ENCODE results near the gene STXBP5. TPM values are rescaled to one million over a fixed set of nuclear protein-coding genes. Genes with fewer than 3 reads are reported as not detected.

STXBP5 gene
- total and polyA plus RNA-seq, 2 of the 13 experiments (the other 11 are each of a cell fraction or from before 2014, with no cell fraction given): 8.8 to 19.4 TPM

- WGBS (ENCODE audit: low lambda C conversion rate): 97% methylated on average over 2 of the region's 2 CpGs
- no peak overlapping the region for H3K4me3 ChIP-seq (replicated peaks in 1 of 3; ENCODE audit: insufficient read depth in 1 of 3, low read depth in 2 of 3, low read length in 3 of 3)
- H4K20me1 ChIP-seq (ENCODE audit: insufficient read depth, low read length): no peaks in the 10 kb centered on the region
- no peak overlapping the region for H2AFZ ChIP-seq (ENCODE audit: low read length)
- no peaks in the 10 kb centered on the region for H3K9me3 ChIP-seq (ENCODE audit: low read length)
- TF ChIP-seq ZNF567 (CRISPR knock-in tag; IDR thresholded peaks at IDR 0.05; ENCODE audit: borderline replicate concordance): no peak
- no peak for TF ChIP-seq MTF1 (CRISPR knock-in tag; IDR thresholded peaks at IDR 0.05)
- no peak for TF ChIP-seq NCOA1 (CRISPR knock-in tag; IDR thresholded peaks at IDR 0.05)
- no peak for TF ChIP-seq IRF2 (CRISPR knock-in tag; IDR thresholded peaks at IDR 0.05)
- no peak for TF ChIP-seq RXRA (CRISPR knock-in tag; IDR thresholded peaks at IDR 0.05)
- no peak for TF ChIP-seq ZNF207 (IDR thresholded peaks at IDR 0.05; ENCODE audit: borderline replicate concordance)
- intact Hi-C loops (cut with micrococcal nuclease; ENCODE audit: unreplicated experiment) (loop anchor here (10.0 kb wide), 1 partner anchor 286 kb away; no protein-coding TSS in a partner anchor), in situ Hi-C loops (cut with HindIII; ENCODE audit: extremely low pct_ligation_motif_present, low pct_unique_long_range_greater_than_20kb) (no loop called here)
- no peak overlapping the region for H3K4me2 ChIP-seq (ENCODE audit: low read depth, low read length)
- no peaks in the 10 kb centered on the region for H3K27me3 ChIP-seq (ENCODE audit: control insufficient read depth in 1 of 2, insufficient read depth in 2 of 2, low read length in 2 of 2)
- FAIRE-seq: no peak
- no peak overlapping the region for H3K27ac ChIP-seq (ENCODE audit: extremely low read length, insufficient read depth, low read length)
- peaks cover 0 to 5% of the 10 kb centered on the region in 2 experiments; a peak in 3 of 5 replicates for H3K36me3 ChIP-seq (replicated peaks in 1 of 2; ENCODE audit: control insufficient read depth in 1 of 2, insufficient read depth in 2 of 2, low read length in 2 of 2)
- H3K4me1 ChIP-seq (ENCODE audit: insufficient read depth, low read length): no peaks in the 10 kb centered on the region
- POLR2A ChIA-PET: no interaction called here
- no peak overlapping the region for H3K9ac ChIP-seq (ENCODE audit: insufficient read depth, low read depth, low read length)
- no peaks in the 10 kb centered on the region for H3K79me2 ChIP-seq (ENCODE audit: insufficient read depth, low read length)
- DNase-seq (ENCODE audit: low spot score): no peak
- CTCF ChIA-PET (ENCODE audit: low intra/inter-chr PET ratio, low total read pairs): no interaction called here
- no peak for ATAC-seq
- no TSS peak for BruUV-seq (replicated peaks)
Observed at GRCh38 chr6:147220345-147220744, 16.1 kb downstream of the STXBP5 start.

DNA sequence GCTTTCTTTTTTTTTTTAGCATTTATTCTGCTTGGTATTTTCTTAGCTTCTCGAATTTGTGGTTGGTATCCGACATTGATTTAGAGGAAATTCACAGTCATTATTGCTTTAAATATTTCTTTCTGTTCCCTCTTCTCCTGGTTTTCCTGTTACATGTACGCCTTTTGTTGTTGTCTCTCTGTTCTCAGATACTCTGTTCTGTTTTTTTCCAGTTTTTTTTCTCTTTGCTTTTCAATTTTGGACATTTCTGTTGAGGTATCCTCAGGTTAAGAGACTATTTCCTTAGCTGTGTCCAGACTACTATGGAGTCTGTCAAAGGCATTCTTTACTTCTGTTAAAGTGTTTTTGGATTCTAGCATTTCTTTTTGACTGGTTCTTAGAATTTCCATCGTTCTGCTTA lies 17.5 kb downstream of the STXBP5 start:
- in situ Hi-C loops (cut with HindIII; ENCODE audit: extremely low pct_ligation_motif_present, low pct_unique_long_range_greater_than_20kb): no loop called here
- Histone ChIP-seq H3K4me3 (replicated peaks in 1 of 3; ENCODE audit: insufficient read depth in 1 of 3, low read depth in 2 of 3, low read length in 3 of 3) (no peak overlapping the region), H3K27me3 (ENCODE audit: control insufficient read depth in 1 of 2, insufficient read depth in 2 of 2, low read length in 2 of 2) (no peaks in the 10 kb centered on the region), H3K4me2 (ENCODE audit: low read depth, low read length) (no peak overlapping the region), H3K9ac (ENCODE audit: insufficient read depth, low read depth, low read length) (no peak overlapping the region), H3K4me1 (ENCODE audit: insufficient read depth, low read length) (no peaks in the 10 kb centered on the region), H3K27ac (ENCODE audit: extremely low read length, insufficient read depth, low read length) (no peak overlapping the region), H2AFZ (ENCODE audit: low read length) (no peak overlapping the region), H4K20me1 (ENCODE audit: insufficient read depth, low read length) (no peaks in the 10 kb centered on the region), H3K9me3 (ENCODE audit: low read length) (no peaks in the 10 kb centered on the region), H3K79me2 (ENCODE audit: insufficient read depth, low read length) (no peaks in the 10 kb centered on the region), H3K36me3 (replicated peaks in 1 of 2; ENCODE audit: control insufficient read depth in 1 of 2, insufficient read depth in 2 of 2, low read length in 2 of 2) (peaks cover 0 to 5% of the 10 kb centered on the region in 2 experiments; a peak in 3 of 5 replicates)
- FAIRE-seq (no peak), DNase-seq (ENCODE audit: low spot score) (no peak), ATAC-seq (no peak)
- intact Hi-C loops (cut with micrococcal nuclease; ENCODE audit: unreplicated experiment): loop anchor here (1.0 to 10.0 kb wide), 3 partner anchors 287 to 364 kb away; no protein-coding TSS in a partner anchor
- no TSS peak for BruUV-seq (replicated peaks)
- ChIA-PET POLR2A (no interaction called here), CTCF (ENCODE audit: low intra/inter-chr PET ratio, low total read pairs) (interaction anchor here (1.6 to 2.7 kb wide), 2 partner anchors 319 to 364 kb away, joined by 10 read pairs; no protein-coding TSS in a partner anchor)
- TF ChIP-seq SP2 (CRISPR knock-in tag; IDR thresholded peaks at IDR 0.05): no peak
- TF ChIP-seq, protein P1, sequence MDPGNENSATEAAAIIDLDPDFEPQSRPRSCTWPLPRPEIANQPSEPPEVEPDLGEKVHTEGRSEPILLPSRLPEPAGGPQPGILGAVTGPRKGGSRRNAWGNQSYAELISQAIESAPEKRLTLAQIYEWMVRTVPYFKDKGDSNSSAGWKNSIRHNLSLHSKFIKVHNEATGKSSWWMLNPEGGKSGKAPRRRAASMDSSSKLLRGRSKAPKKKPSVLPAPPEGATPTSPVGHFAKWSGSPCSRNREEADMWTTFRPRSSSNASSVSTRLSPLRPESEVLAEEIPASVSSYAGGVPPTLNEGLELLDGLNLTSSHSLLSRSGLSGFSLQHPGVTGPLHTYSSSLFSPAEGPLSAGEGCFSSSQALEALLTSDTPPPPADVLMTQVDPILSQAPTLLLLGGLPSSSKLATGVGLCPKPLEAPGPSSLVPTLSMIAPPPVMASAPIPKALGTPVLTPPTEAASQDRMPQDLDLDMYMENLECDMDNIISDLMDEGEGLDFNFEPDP (CRISPR knock-in tag; conservative IDR thresholded peaks at IDR 0.05): 0 out of 2 replicates have a peak, but pooled peaks have one; percentile 16
- 97% methylated on average over 4 of the region's 4 CpGs for WGBS (ENCODE audit: low lambda C conversion rate)
